HK-2 (cell line): ENCODE data around the gene DCAF17.
A peak's percentile ranks its signal among the peaks of the same experiment; 100 is the strongest.

Experiments
- DNase-seq: peaks from one replicate; pipeline ENCODE4 v3.0.0-alpha.2; 2018; ENCODE audit not compliant: unreplicated experiment

The DCAF17 gene

GRCh38 chr2:171434013-171434989 is at the start of gene DCAF17:
DCAF17 (plus strand) TSS chr2:171434226; CDS start chr2:171434578, 352 bp downstream.
- DNase-seq: peak; percentile 95

GRCh38 chr2:171386627-171387026 is 47.4 kb upstream of the DCAF17 start:
- no peak for DNase-seq

- DNase-seq: no peak
These were observed 47.0 kb upstream of the DCAF17 start for GRCh38 chr2:171387052-171387451.

- peak; percentile 37 for DNase-seq
These were observed 44.7 kb upstream of the DCAF17 start for GRCh38 chr2:171389325-171389724.

GRCh38 chr2:171389780-171390179 is 44.2 kb upstream of the DCAF17 start:
- no peak for DNase-seq

GRCh38 chr2:171390941-171391516 is 43.0 kb upstream of the DCAF17 start:
- no peak for DNase-seq

- DNase-seq: no peak
These were observed 42.5 kb upstream of the DCAF17 start for GRCh38 chr2:171391532-171391931.

GRCh38 chr2:171393487-171393886 is 40.5 kb upstream of the DCAF17 start:
- DNase-seq: no peak

GRCh38 chr2:171394164-171394740 is 39.8 kb upstream of the DCAF17 start:
- no peak for DNase-seq

GRCh38 chr2:171399292-171399691 is 34.7 kb upstream of the DCAF17 start:
- DNase-seq: no peak

- no peak for DNase-seq
These were observed 33.6 kb upstream of the DCAF17 start for GRCh38 chr2:171400395-171400794.

- DNase-seq: no peak
These were observed 32.1 kb upstream of the DCAF17 start for GRCh38 chr2:171401947-171402346.

- no peak for DNase-seq
These were observed 31.0 kb upstream of the DCAF17 start for GRCh38 chr2:171402906-171403580.

GRCh38 chr2:171404261-171404660 is 29.8 kb upstream of the DCAF17 start:
- DNase-seq: peak; percentile 42

- no peak for DNase-seq
These were observed 29.3 kb upstream of the DCAF17 start for GRCh38 chr2:171404719-171405118.

GRCh38 chr2:171405546-171405945 is 28.5 kb upstream of the DCAF17 start:
- no peak for DNase-seq

GRCh38 chr2:171406044-171406443 is 28.0 kb upstream of the DCAF17 start:
- no peak for DNase-seq

GRCh38 chr2:171407030-171407675 is 26.9 kb upstream of the DCAF17 start:
- DNase-seq: no peak

- no peak for DNase-seq
These were observed 26.4 kb upstream of the DCAF17 start for GRCh38 chr2:171407676-171408044.

GRCh38 chr2:171409436-171409971 is 24.5 kb upstream of the DCAF17 start:
- no peak for DNase-seq

GRCh38 chr2:171410101-171410500 is 23.9 kb upstream of the DCAF17 start:
- DNase-seq: no peak
